Measurements from ENCODE around the gene GABPB1. TPM values are rescaled to one million over a fixed set of nuclear protein-coding genes. Genes with fewer than 3 reads are reported as not detected.
A peak's percentile ranks its signal among the peaks of the same experiment; 100 is the strongest.
"Not testable (repeated sequence)": the region's sequence is repeated elsewhere in the genome, so short reads cannot be mapped to it uniquely, and the experiment has no call there.

The GABPB1 gene
- total RNA-seq = 28.2 TPM

GRCh38 chr15:50354838-50355618 is at the start of gene GABPB1:
Gene GABPB1, minus strand, starts transcription at chr15:50355198. Its CDS starts 45,400 bp downstream, at chr15:50309798.
- H3K4me1 ChIP-seq (ENCODE audit: control insufficient read depth in 3 of 3, insufficient read depth in 3 of 3, low read length in 3 of 3) = peaks cover 16 to 44% (median 36%) of the 10 kb centered on the region in 3 donors

GRCh38 chr15:50391561-50391960 is 36.6 kb upstream of the GABPB1 start:
- not testable (repeated sequence) for H3K9me3 ChIP-seq (ENCODE audit: control insufficient read depth in 3 of 3, low read length in 3 of 3); H3K27ac ChIP-seq (ENCODE audit: low read depth, low read length); H3K9ac ChIP-seq (ENCODE audit: low read depth in 1 of 3, low read length in 3 of 3)

More at GRCh38 chr15:50354838-50355618, at the start of gene GABPB1:
- Histone ChIP-seq H3K9me3 (ENCODE audit: control insufficient read depth in 3 of 3, low read length in 3 of 3) (no peaks in the 10 kb centered on the region), H3K27me3 (ENCODE audit: control insufficient read depth in 3 of 3, insufficient read depth in 3 of 3, low read length in 3 of 3) (no peaks in the 10 kb centered on the region), H3K9ac (ENCODE audit: low read depth in 1 of 3, low read length in 3 of 3) (peak within 1 kb of the TSS; percentile 91 to 96 (median 96)), H3K27ac (ENCODE audit: low read depth, low read length) (peak within 1 kb of the TSS; percentile 92), H3K4me3 (ENCODE audit: low read length in 3 of 3) (peak within 1 kb of the TSS; percentile 78 to 97 (median 94)), H3K36me3 (ENCODE audit: control insufficient read depth in 3 of 3, insufficient read depth in 3 of 3, low read length in 3 of 3) (peaks cover 0 to 2% (median 0%) of the 10 kb centered on the region in 3 donors)

GRCh38 chr15:50390554-50391264 is 35.7 kb upstream of the GABPB1 start:
- H3K27ac ChIP-seq (ENCODE audit: low read depth, low read length) = no peak overlapping the region
- H3K9ac ChIP-seq (ENCODE audit: low read depth in 1 of 3, low read length in 3 of 3) = no peak overlapping the region

More at GRCh38 chr15:50391561-50391960, 36.6 kb upstream of the GABPB1 start:
- not testable (repeated sequence) for H3K27me3 ChIP-seq (ENCODE audit: control insufficient read depth in 3 of 3, insufficient read depth in 3 of 3, low read length in 3 of 3); H3K36me3 ChIP-seq (ENCODE audit: control insufficient read depth in 3 of 3, insufficient read depth in 3 of 3, low read length in 3 of 3); H3K4me1 ChIP-seq (ENCODE audit: control insufficient read depth in 3 of 3, insufficient read depth in 3 of 3, low read length in 3 of 3); H3K4me3 ChIP-seq (ENCODE audit: low read length in 3 of 3)

GRCh38 chr15:50382408-50382807 is 27.4 kb upstream of the GABPB1 start:
- not testable (repeated sequence) for H3K9ac ChIP-seq (ENCODE audit: low read depth in 1 of 3, low read length in 3 of 3); H3K9me3 ChIP-seq (ENCODE audit: control insufficient read depth in 3 of 3, low read length in 3 of 3); H3K4me3 ChIP-seq (ENCODE audit: low read length in 3 of 3); H3K36me3 ChIP-seq (ENCODE audit: control insufficient read depth in 3 of 3, insufficient read depth in 3 of 3, low read length in 3 of 3); H3K27ac ChIP-seq (ENCODE audit: low read depth, low read length); H3K27me3 ChIP-seq (ENCODE audit: control insufficient read depth in 3 of 3, insufficient read depth in 3 of 3, low read length in 3 of 3); H3K4me1 ChIP-seq (ENCODE audit: control insufficient read depth in 3 of 3, insufficient read depth in 3 of 3, low read length in 3 of 3)

More at GRCh38 chr15:50390554-50391264, 35.7 kb upstream of the GABPB1 start:
- H3K27me3 ChIP-seq (ENCODE audit: control insufficient read depth in 3 of 3, insufficient read depth in 3 of 3, low read length in 3 of 3) = no peaks in the 10 kb centered on the region
- peaks cover 0 to 3% (median 0%) of the 10 kb centered on the region in 3 donors for H3K4me1 ChIP-seq (ENCODE audit: control insufficient read depth in 3 of 3, insufficient read depth in 3 of 3, low read length in 3 of 3)
- no peak overlapping the region for H3K4me3 ChIP-seq (ENCODE audit: low read length in 3 of 3)
- no peaks in the 10 kb centered on the region for H3K9me3 ChIP-seq (ENCODE audit: control insufficient read depth in 3 of 3, low read length in 3 of 3)
- no peaks in the 10 kb centered on the region for H3K36me3 ChIP-seq (ENCODE audit: control insufficient read depth in 3 of 3, insufficient read depth in 3 of 3, low read length in 3 of 3)

- no peaks in the 10 kb centered on the region for H3K4me1 ChIP-seq (ENCODE audit: control insufficient read depth in 3 of 3, insufficient read depth in 3 of 3, low read length in 3 of 3)
- no peak overlapping the region for H3K9ac ChIP-seq (ENCODE audit: low read depth in 1 of 3, low read length in 3 of 3)
- no peak overlapping the region for H3K4me3 ChIP-seq (ENCODE audit: low read length in 3 of 3)
- no peaks in the 10 kb centered on the region for H3K27me3 ChIP-seq (ENCODE audit: control insufficient read depth in 3 of 3, insufficient read depth in 3 of 3, low read length in 3 of 3)
- H3K36me3 ChIP-seq (ENCODE audit: control insufficient read depth in 3 of 3, insufficient read depth in 3 of 3, low read length in 3 of 3) = no peaks in the 10 kb centered on the region
- no peak overlapping the region for H3K27ac ChIP-seq (ENCODE audit: low read depth, low read length)
- no peaks in the 10 kb centered on the region for H3K9me3 ChIP-seq (ENCODE audit: control insufficient read depth in 3 of 3, low read length in 3 of 3)
Observed at GRCh38 chr15:50381438-50381837, 26.4 kb upstream of the GABPB1 start.

GRCh38 chr15:50380089-50380488 is 25.1 kb upstream of the GABPB1 start:
- Histone ChIP-seq H3K9ac (ENCODE audit: low read depth in 1 of 3, low read length in 3 of 3) (no peak overlapping the region), H3K27ac (ENCODE audit: low read depth, low read length) (no peak overlapping the region), H3K9me3 (ENCODE audit: control insufficient read depth in 3 of 3, low read length in 3 of 3) (no peaks in the 10 kb centered on the region), H3K4me3 (ENCODE audit: low read length in 3 of 3) (no peak overlapping the region), H3K27me3 (ENCODE audit: control insufficient read depth in 3 of 3, insufficient read depth in 3 of 3, low read length in 3 of 3) (no peaks in the 10 kb centered on the region), H3K4me1 (ENCODE audit: control insufficient read depth in 3 of 3, insufficient read depth in 3 of 3, low read length in 3 of 3) (no peaks in the 10 kb centered on the region), H3K36me3 (ENCODE audit: control insufficient read depth in 3 of 3, insufficient read depth in 3 of 3, low read length in 3 of 3) (no peaks in the 10 kb centered on the region)

- H3K27ac ChIP-seq (ENCODE audit: low read depth, low read length); H3K9ac ChIP-seq (ENCODE audit: low read depth in 1 of 3, low read length in 3 of 3); H3K9me3 ChIP-seq (ENCODE audit: control insufficient read depth in 3 of 3, low read length in 3 of 3); H3K27me3 ChIP-seq (ENCODE audit: control insufficient read depth in 3 of 3, insufficient read depth in 3 of 3, low read length in 3 of 3); H3K36me3 ChIP-seq (ENCODE audit: control insufficient read depth in 3 of 3, insufficient read depth in 3 of 3, low read length in 3 of 3); H3K4me3 ChIP-seq (ENCODE audit: low read length in 3 of 3); H3K4me1 ChIP-seq (ENCODE audit: control insufficient read depth in 3 of 3, insufficient read depth in 3 of 3, low read length in 3 of 3): not testable (repeated sequence)
Observed at GRCh38 chr15:50379413-50379812, 24.4 kb upstream of the GABPB1 start.

- Histone ChIP-seq H3K36me3 (ENCODE audit: control insufficient read depth in 3 of 3, insufficient read depth in 3 of 3, low read length in 3 of 3) (no peaks in the 10 kb centered on the region), H3K27me3 (ENCODE audit: control insufficient read depth in 3 of 3, insufficient read depth in 3 of 3, low read length in 3 of 3) (no peaks in the 10 kb centered on the region), H3K4me3 (ENCODE audit: low read length in 3 of 3) (no peak overlapping the region), H3K9me3 (ENCODE audit: control insufficient read depth in 3 of 3, low read length in 3 of 3) (no peaks in the 10 kb centered on the region), H3K4me1 (ENCODE audit: control insufficient read depth in 3 of 3, insufficient read depth in 3 of 3, low read length in 3 of 3) (no peaks in the 10 kb centered on the region), H3K9ac (ENCODE audit: low read depth in 1 of 3, low read length in 3 of 3) (no peak overlapping the region), H3K27ac (ENCODE audit: low read depth, low read length) (no peak overlapping the region)
Observed at GRCh38 chr15:50378776-50379175, 23.8 kb upstream of the GABPB1 start.

- Histone ChIP-seq H3K27ac (ENCODE audit: low read depth, low read length) (no peak overlapping the region), H3K4me1 (ENCODE audit: control insufficient read depth in 3 of 3, insufficient read depth in 3 of 3, low read length in 3 of 3) (no peaks in the 10 kb centered on the region), H3K4me3 (ENCODE audit: low read length in 3 of 3) (no peak overlapping the region), H3K9me3 (ENCODE audit: control insufficient read depth in 3 of 3, low read length in 3 of 3) (no peaks in the 10 kb centered on the region), H3K36me3 (ENCODE audit: control insufficient read depth in 3 of 3, insufficient read depth in 3 of 3, low read length in 3 of 3) (no peaks in the 10 kb centered on the region), H3K27me3 (ENCODE audit: control insufficient read depth in 3 of 3, insufficient read depth in 3 of 3, low read length in 3 of 3) (no peaks in the 10 kb centered on the region), H3K9ac (ENCODE audit: low read depth in 1 of 3, low read length in 3 of 3) (no peak overlapping the region)
Observed at GRCh38 chr15:50377867-50378751, 23.1 kb upstream of the GABPB1 start.

Measured in skeletal muscle tissue (tissue), 4 donors.